K562 (cell line): ENCODE results near the gene PLEKHM1. TPM values are rescaled to one million over a fixed set of nuclear protein-coding genes. Genes with fewer than 3 reads are reported as not detected.

Source experiments
- ATAC-seq: fragments of 200-7000 bp; cut with Tn5 transposase; 3 replicates; pipeline ENCODE4 v1.9.1; 2020; ENCODE audit warnings: moderate library complexity
- BruUV-seq: library from RNA; stranded (reverse); fragments of 400-500 nt; replicated peaks from 2 replicates; lab custom pipeline; 2021; lab: Mats Ljungman, UMichigan
- CTCF ChIA-PET: fragments of 300-600 bp; formaldehyde crosslinking; extraction: SDS; loops from one replicate; lab custom pipeline; 2021; ENCODE audit warnings: low intra/inter-chr PET ratio; lab: Yijun Ruan, JAX
- POLR2A ChIA-PET: fragments of 300-600, 350-650 bp; sonication (Branson Sonifier 250); formaldehyde crosslinking; extraction: SDS; loops from one replicate; lab custom pipeline; 2021; ENCODE audit warnings: antibody characterized with exemption, inconsistent platforms; lab: Yijun Ruan, JAX
- DNase-seq, 4 experiments: peaks; one replicate each; pipeline versions ENCODE4 v3.0.0 to v3.0.0-alpha.2; 2011 to 2018; ENCODE audit warnings: low spot score in 3 of 4, mixed read lengths in 3 of 4; ENCODE audit errors: extremely low read depth in 1 of 4
- FAIRE-seq: peaks from 2 replicates; lab custom pipeline; 2011; peaks lifted over from hg19 to GRCh38; lab: Jason Lieb, UNC
- H2AFZ ChIP-seq: 2 replicates; pipeline ENCODE4 v1.6.0; 2011; ENCODE audit warnings: low read depth, low read length, control low read depth, inconsistent platforms
- H3K27ac ChIP-seq: fragments of 200-600 bp; 3 replicates; pipeline ENCODE4 v1.8.0; 2011; ENCODE audit warnings: low read depth, mild to moderate bottlenecking, control low read depth, inconsistent platforms, low read length, moderate library complexity, mixed read lengths; ENCODE audit errors: extremely low read depth
- H3K27me3 ChIP-seq, 2 experiments: fragments of 300-600 bp in 1 of 2; 2 replicates in 1 of 2; 3 replicates in 1 of 2; pipeline versions ENCODE4 v1.6.0 to v1.8.0; 2011; ENCODE audit warnings: inconsistent platforms in 2 of 2, low read length in 2 of 2, mild to moderate bottlenecking in 1 of 2, mixed read lengths in 1 of 2, moderate library complexity in 1 of 2; ENCODE audit not compliant: control insufficient read depth in 2 of 2, insufficient read depth in 2 of 2
- H3K36me3 ChIP-seq: fragments of 300-600 bp; 3 replicates; pipeline ENCODE4 v1.8.0; 2011; ENCODE audit warnings: mild to moderate bottlenecking, low read length, inconsistent platforms; ENCODE audit not compliant: control insufficient read depth, insufficient read depth
- H3K4me1 ChIP-seq, 2 experiments: fragments of 200-600 bp in 1 of 2; replicated peaks in 1 of 2; 2 replicates in 1 of 2; 3 replicates in 1 of 2; pipeline versions ENCODE4 v1.5.1 to v1.8.0; 2011; ENCODE audit warnings: inconsistent platforms in 2 of 2, low read length in 2 of 2, mild to moderate bottlenecking in 1 of 2, mixed read lengths in 1 of 2, moderate library complexity in 1 of 2; ENCODE audit not compliant: control insufficient read depth in 2 of 2, insufficient read depth in 2 of 2
- H3K4me2 ChIP-seq: 2 replicates; pipeline ENCODE4 v1.6.1; 2011; ENCODE audit warnings: low read length, control low read depth, inconsistent platforms, mixed read lengths; ENCODE audit not compliant: insufficient read depth
- H3K4me3 ChIP-seq: fragments of 200-600 bp; sonication (generic), shearing (Covaris generic); 2 replicates; pipeline ENCODE4 v1.5.1; 2016; ENCODE audit warnings: control low read depth, inconsistent platforms
- H3K79me2 ChIP-seq: fragments of 200-600 bp; 3 replicates; pipeline ENCODE4 v1.8.0; 2011; ENCODE audit warnings: low read length, inconsistent platforms; ENCODE audit not compliant: control insufficient read depth, insufficient read depth
- H3K9ac ChIP-seq, 2 experiments: 2 replicates each; pipeline versions ENCODE4 v1.6.0 to v1.6.1; 2011; ENCODE audit warnings: low read depth in 2 of 2, low read length in 2 of 2, control low read depth in 1 of 2, inconsistent platforms in 1 of 2, mild to moderate bottlenecking in 1 of 2, mixed read lengths in 1 of 2; ENCODE audit not compliant: insufficient read depth in 1 of 2
- H3K9me1 ChIP-seq: one replicate; pipeline ENCODE4 v1.6.0; 2011; ENCODE audit warnings: inconsistent platforms, mild to moderate bottlenecking, low read length, moderate library complexity; ENCODE audit not compliant: control insufficient read depth, insufficient read depth
- H3K9me3 ChIP-seq: replicated peaks from 2 replicates; pipeline ENCODE4 v1.5.1; 2011; ENCODE audit warnings: low read depth, low read length, inconsistent platforms; ENCODE audit not compliant: control insufficient read depth, insufficient read depth
- H4K20me1 ChIP-seq: replicated peaks from 2 replicates; pipeline ENCODE4 v1.6.1; 2011; ENCODE audit warnings: low read length, inconsistent platforms, mixed read lengths; ENCODE audit not compliant: control insufficient read depth, insufficient read depth
- ETV1 ChIP-seq: fragments of 450-650 bp; conservative IDR thresholded peaks from 2 replicates; pipeline ENCODE4 v1.6.1; 2016; ENCODE audit warnings: missing genetic modification characterization, control low read depth, low read depth, missing compliant biosample characterization
- FOS ChIP-seq: IDR thresholded peaks from 3 replicates; pipeline ENCODE4 v1.6.1; 2011; ENCODE audit not compliant: insufficient read length; ENCODE audit errors: extremely low read depth
- REST ChIP-seq, 2 experiments: fragments of 450-650 bp; formaldehyde crosslinking in 1 of 2; IDR thresholded peaks; 2 replicates each; pipeline versions ENCODE4 v1.4.0 to v1.6.1; 2014 to 2020; ENCODE audit warnings: mild to moderate bottlenecking in 2 of 2, borderline replicate concordance in 1 of 2, low read depth in 1 of 2
- RREB1 ChIP-seq: fragments of 250-450 bp; sonication (Bioruptor Pico); IDR thresholded peaks from 2 replicates; pipeline ENCODE4 v1.4.0; 2020
- WGBS: fragments of 100-300 bp; shearing (Covaris generic); methylation state at CpG from one replicate; pipeline ENCODE4 v1.1.6; 2016; ENCODE audit warnings: low coverage, mixed read lengths; ENCODE audit not compliant: insufficient coverage; ENCODE audit errors: missing lambda C conversion rate; 5-methylcytosine and 5-hydroxymethylcytosine counted together
- in situ Hi-C: fragments of 300-500 bp; cut with MboI; formaldehyde crosslinking; loops from 4 replicates; pipeline ENCODE4 v1.15.0; 2018; ENCODE audit warnings: inconsistent platforms, mixed read lengths
- intact Hi-C: fragments of 100-400 bp; cut with micrococcal nuclease; formaldehyde crosslinking; loops from 2 replicates; pipeline ENCODE4 v1.14.2; 2022
- polyA plus RNA-seq, 8 experiments: library from polyadenylated mRNA; depleted of rRNA in 4 of 8; stranded (reverse) in 5 of 8; unstranded in 3 of 8; fragments of >200 nt; fragmentation: Nextera tagmentation in 2 of 8; fragmentation: Illumina TruSeq in 1 of 8; extraction: Ambion mirVana in 2 of 8; extraction: Trizol in 1 of 8; gene quantifications; 2 replicates each; pipeline versions ENCODE4 v1.2.1 to v1.2.3, GENCODE V29; 2011 to 2014; ENCODE audit warnings: inconsistent platforms in 1 of 8, missing spikeins in 1 of 8
- total RNA-seq, 7 experiments: library from RNA; depleted of rRNA in 6 of 7; stranded (reverse); fragments of >200 nt in 6 of 7; fragmentation: Illumina TruSeq in 2 of 7; extraction: Trizol in 2 of 7; gene quantifications; 2 replicates each; pipeline versions ENCODE4 v1.2.1 to v1.2.3, GENCODE V29; 2011 to 2021; ENCODE audit warnings: low replicate concordance in 1 of 7

PLEKHM1 gene
- total and polyA plus RNA-seq, 9 of the 15 experiments (the other 6 are each of a cell fraction or from before 2014, with no cell fraction given): 0.13 to 23.3 (median 5.7) TPM

GRCh38 chr17:45425984-45426413, 64.5 kb downstream of the PLEKHM1 start:
- Histone ChIP-seq H3K4me3 (no peak overlapping the region), H3K9ac (peak overlapping the region in 1 of 2 experiments; percentile 14; a peak in 1 of 4 replicates)
- TF ChIP-seq RREB1 (CRISPR knock-in tag): no peak
- TF ChIP-seq FOS: no peak
- 0 out of 2 replicates have a peak, but pooled peaks have one; percentile 6 for TF ChIP-seq ETV1 (tag)
- no peak for TF ChIP-seq REST (IDR thresholded peaks at IDR 0.05; ENCODE audit: borderline replicate concordance)
- TF ChIP-seq REST (CRISPR knock-in tag; IDR thresholded peaks at IDR 0.05; ENCODE audit: low read depth): no peak
- TF ChIP-seq, all 486 proteins: peak for 1
- FAIRE-seq: no peak
- 31% methylated on average over 4 of the region's 6 CpGs for WGBS
- in situ Hi-C loops (loop anchor here (10.0 to 25.0 kb wide), 2 partner anchors 209 to 1086 kb away; partner anchors contain the start of gene LRRC37A2), intact Hi-C loops (loop anchor here (1.0 to 5.0 kb wide), 2 partner anchors 166 to 207 kb away; no protein-coding TSS in a partner anchor)
- Histone ChIP-seq H3K36me3 (no peaks in the 10 kb centered on the region), H3K4me2 (peak overlapping the region; percentile 55; the same call in 1 of the 2 replicates), H3K79me2 (no peaks in the 10 kb centered on the region), H2AFZ (peak overlapping the region; percentile 82), H3K4me1 (peaks cover 8 to 34% of the 10 kb centered on the region in 2 experiments), H4K20me1 (no peaks in the 10 kb centered on the region), H3K9me1 (no peaks in the 10 kb centered on the region), H3K27me3 (no peaks in the 10 kb centered on the region), H3K9me3 (no peaks in the 10 kb centered on the region; the same call in 1 of the 2 replicates), H3K27ac (no peak overlapping the region)
- ChIA-PET CTCF (interaction anchor here (1.0 to 1.7 kb wide), 2 partner anchors 31 to 207 kb away, joined by 3 to 6 read pairs; no protein-coding TSS in a partner anchor), POLR2A (no interaction called here)
- peak; percentile 30 for ATAC-seq
- no TSS peak for BruUV-seq
- no peak for DNase-seq
